Calu3 (cell line): ENCODE measurements around the gene ZNF708. TPM values are rescaled to one million over a fixed set of nuclear protein-coding genes. Genes with fewer than 3 reads are reported as not detected.

Experiments
- BruUV-seq: library from RNA; stranded (reverse); fragments of 400-500 nt; replicated peaks from 2 replicates; lab custom pipeline; 2021; lab: Mats Ljungman, UMichigan
- CTCF ChIA-PET: fragments of 300-600 bp; sonication (Branson Sonifier 250); formaldehyde crosslinking; loops from one replicate; lab custom pipeline; 2022; ENCODE audit warnings: antibody characterized with exemption; lab: Charles Lee
- DNase-seq: peaks from one replicate; pipeline ENCODE4 v3.0.0; 2022
- H3K27ac Mint-ChIP-seq: one replicate; pipeline ENCODE4 v1.8.0; 2022; ENCODE audit warnings: mixed read lengths; ENCODE audit not compliant: unreplicated experiment
- H3K27me3 Mint-ChIP-seq: one replicate; pipeline ENCODE4 v1.8.0; 2022; ENCODE audit warnings: mixed read lengths; ENCODE audit not compliant: unreplicated experiment
- H3K36me3 Mint-ChIP-seq: one replicate; pipeline ENCODE4 v1.8.0; 2022; ENCODE audit warnings: mild to moderate bottlenecking, moderate library complexity, mixed read lengths; ENCODE audit not compliant: insufficient read depth, unreplicated experiment
- H3K4me1 Mint-ChIP-seq: one replicate; pipeline ENCODE4 v1.8.0; 2022; ENCODE audit warnings: mild to moderate bottlenecking, low read depth, mixed read lengths; ENCODE audit not compliant: unreplicated experiment
- H3K4me3 Mint-ChIP-seq: one replicate; pipeline ENCODE4 v1.8.0; 2022; ENCODE audit warnings: mild to moderate bottlenecking, low read depth, moderate library complexity, mixed read lengths; ENCODE audit not compliant: unreplicated experiment
- H3K9me3 Mint-ChIP-seq: one replicate; pipeline ENCODE4 v1.8.0; 2022; ENCODE audit warnings: low read depth, mixed read lengths; ENCODE audit not compliant: unreplicated experiment
- CTCF ChIP-seq: fragments of 200-600 bp; IDR thresholded peaks from one replicate; pipeline ENCODE4 v1.8.0; 2022; ENCODE audit warnings: antibody characterized with exemption; ENCODE audit not compliant: unreplicated experiment
- intact Hi-C: fragments of 100-400 bp; cut with micrococcal nuclease; formaldehyde crosslinking; loops from one replicate; pipeline ENCODE4 v1.10.0; 2022; ENCODE audit not compliant: unreplicated experiment
- total RNA-seq: library from RNA; stranded (reverse); gene quantifications from 2 replicates; pipeline ENCODE4 v1.2.3, GENCODE V29; 2022

The ZNF708 gene
- total RNA-seq, 1 experiment from 2014 or later = 4.9 TPM

- no peak for DNase-seq
- Mint-ChIP-seq H3K4me1 (no peaks in the 10 kb centered on the region), H3K27ac (no peak overlapping the region), H3K9me3 (peaks cover 5% of the 10 kb centered on the region), H3K36me3 (peaks cover 7% of the 10 kb centered on the region), H3K27me3 (no peaks in the 10 kb centered on the region), H3K4me3 (no peak overlapping the region)
- intact Hi-C loops = no loop called here
- BruUV-seq = no TSS peak
- no peak for TF ChIP-seq CTCF
- CTCF ChIA-PET = no interaction called here
These were observed 6.7 kb downstream of the ZNF708 start for GRCh38 chr19:21322528-21322927.

GRCh38 chr19:21321996-21322395 lies 7.2 kb downstream of the ZNF708 start:
- Mint-ChIP-seq H3K27ac (no peak overlapping the region), H3K27me3 (no peaks in the 10 kb centered on the region), H3K9me3 (peaks cover 5% of the 10 kb centered on the region), H3K4me1 (no peaks in the 10 kb centered on the region), H3K36me3 (peaks cover 7% of the 10 kb centered on the region), H3K4me3 (no peak overlapping the region)
- no peak for DNase-seq
- TF ChIP-seq CTCF = no peak
- no TSS peak for BruUV-seq
- CTCF ChIA-PET = no interaction called here
- intact Hi-C loops = no loop called here

- peaks cover 5% of the 10 kb centered on the region for H3K9me3 Mint-ChIP-seq
These were observed 8.1 kb downstream of the ZNF708 start for GRCh38 chr19:21321134-21321533.

GRCh38 chr19:21317821-21318220 lies 11.4 kb downstream of the ZNF708 start:
- Mint-ChIP-seq H3K4me1 (no peaks in the 10 kb centered on the region), H3K4me3 (no peak overlapping the region), H3K9me3 (peaks cover 5% of the 10 kb centered on the region), H3K27ac (no peak overlapping the region), H3K27me3 (no peaks in the 10 kb centered on the region), H3K36me3 (no peaks in the 10 kb centered on the region)
- DNase-seq = no peak
- TF ChIP-seq CTCF = no peak
- intact Hi-C loops = no loop called here
- CTCF ChIA-PET = no interaction called here
- BruUV-seq = no TSS peak

More at GRCh38 chr19:21321134-21321533, 8.1 kb downstream of the ZNF708 start:
- Mint-ChIP-seq H3K36me3 (peaks cover under 1% of the 10 kb centered on the region), H3K4me3 (no peak overlapping the region), H3K27ac (no peak overlapping the region), H3K27me3 (no peaks in the 10 kb centered on the region), H3K4me1 (no peaks in the 10 kb centered on the region)
- DNase-seq = no peak
- CTCF ChIA-PET = no interaction called here
- BruUV-seq = no TSS peak
- no peak for TF ChIP-seq CTCF
- intact Hi-C loops = no loop called here
